GM13977 (cell line): ENCODE results near the gene BCAS1.

ENCODE experiments used
- DNase-seq: peaks from one replicate; pipeline ENCODE4 v3.0.0; 2012; ENCODE audit warnings: low spot score
- CTCF ChIP-seq: IDR thresholded peaks from 2 replicates; pipeline ENCODE4 v1.5.1; 2012; ENCODE audit warnings: mild to moderate bottlenecking, control low read depth; ENCODE audit not compliant: insufficient read depth; ENCODE audit errors: extremely low read depth, missing control alignments
- in situ Hi-C: fragments of 300-500 bp; cut with MboI; formaldehyde crosslinking; loops from one replicate; pipeline ENCODE4 v1.12.0; 2022; ENCODE audit warnings: low sequenced_read_pairs, low pct_unique_long_range_greater_than_20kb, mixed read lengths, inconsistent platforms; ENCODE audit not compliant: unreplicated experiment

Gene BCAS1

GRCh38 chr20:53900380-53900999 lies 169.9 kb downstream of the BCAS1 start:
- in situ Hi-C loops: loop anchor here (25.0 kb wide), 1 partner anchor 163 kb away; no protein-coding TSS in a partner anchor
- no peak for TF ChIP-seq CTCF

GRCh38 chr20:53899351-53900167 lies 170.8 kb downstream of the BCAS1 start:
- in situ Hi-C loops: loop anchor here (25.0 kb wide), 1 partner anchor 162 kb away; no protein-coding TSS in a partner anchor
- DNase-seq: no peak
- no peak for TF ChIP-seq CTCF

More at GRCh38 chr20:53900380-53900999, 169.9 kb downstream of the BCAS1 start:
- DNase-seq: no peak

- in situ Hi-C loops: no loop called here
- no peak for DNase-seq
- no peak for TF ChIP-seq CTCF
These were observed 171.8 kb downstream of the BCAS1 start for GRCh38 chr20:53898556-53898931.

DNA sequence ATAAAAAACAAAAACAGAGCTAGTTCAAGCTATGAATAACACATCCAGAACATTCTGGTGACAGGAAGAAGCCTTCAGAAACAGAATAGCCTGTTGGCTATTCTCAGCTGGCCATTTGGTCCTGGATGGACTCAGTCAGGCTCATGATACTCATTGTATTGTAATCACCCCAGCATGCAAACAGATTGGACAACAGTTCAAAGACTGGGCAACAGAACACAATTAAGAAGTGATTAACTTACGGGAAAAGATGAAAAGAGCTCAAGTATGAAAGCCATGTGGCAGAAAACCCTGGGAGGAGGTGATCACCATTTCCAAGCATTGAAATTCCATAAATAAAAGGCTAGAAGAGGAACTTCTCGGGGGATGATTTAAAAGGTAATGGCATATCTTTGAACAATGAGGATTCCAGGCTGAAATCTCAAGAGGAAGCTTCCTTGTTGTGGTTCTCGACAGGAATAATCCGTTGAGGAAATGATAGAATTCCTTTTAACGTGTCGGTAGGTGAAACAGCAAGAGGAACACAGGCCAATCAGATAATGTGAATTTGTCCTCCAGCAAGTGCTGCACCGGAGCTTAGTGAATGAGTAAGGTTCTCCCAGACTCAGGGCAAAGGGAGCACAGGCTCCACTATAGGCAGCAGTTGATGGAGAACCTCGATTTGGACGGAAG lies 172.4 kb downstream of the BCAS1 start:
- DNase-seq: no peak
- in situ Hi-C loops: no loop called here
- TF ChIP-seq CTCF: no peak

DNA sequence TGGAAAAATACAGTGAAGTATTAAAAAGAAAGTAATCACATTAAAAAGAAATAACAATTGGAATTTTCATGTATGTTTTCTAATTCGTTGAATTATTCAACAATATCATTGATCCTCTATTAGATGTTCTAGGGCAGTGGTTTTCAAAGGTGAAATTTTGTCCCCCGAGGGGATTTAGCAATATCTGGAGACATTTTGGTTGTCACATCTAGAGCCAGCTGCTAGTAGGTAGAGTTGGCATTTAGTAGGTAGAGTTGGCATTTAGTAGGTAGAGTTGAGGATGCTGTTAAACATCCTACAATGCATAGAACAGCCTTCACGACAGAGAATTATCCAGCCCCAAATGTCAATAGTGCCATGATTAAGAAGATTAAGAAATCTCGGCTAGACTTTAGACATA lies 173.7 kb downstream of the BCAS1 start:
- DNase-seq: no peak
- no peak for TF ChIP-seq CTCF
- in situ Hi-C loops: no loop called here

DNA sequence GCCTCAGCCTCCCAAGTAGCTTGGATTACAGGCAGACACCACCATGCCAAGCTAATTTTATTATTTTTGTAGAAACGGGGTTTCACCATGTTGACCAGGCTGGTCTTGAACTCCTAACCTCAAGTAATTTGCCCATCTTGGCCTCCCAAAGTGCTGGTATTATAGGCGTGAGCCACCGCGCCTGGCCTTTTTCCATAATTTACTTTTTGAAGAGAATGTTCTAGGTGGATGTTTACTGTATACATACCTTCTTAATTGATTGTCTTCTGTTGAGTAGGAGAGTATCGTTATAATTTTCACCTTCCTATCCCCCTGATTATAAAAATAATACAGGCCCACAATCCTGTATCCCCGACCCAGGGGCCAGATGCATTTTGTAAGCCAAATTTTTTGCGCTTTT lies 174.4 kb downstream of the BCAS1 start:
- TF ChIP-seq CTCF: no peak
- in situ Hi-C loops: no loop called here
- no peak for DNase-seq
